Prostate gland (tissue), 2 donors: ENCODE results near the gene KRT85. TPM values are rescaled to one million over a fixed set of nuclear protein-coding genes. Genes with fewer than 3 reads are reported as not detected.

Experiments used
- DNase-seq: peaks from one replicate; pipeline ENCODE4 v3.0.0-alpha.2; 2019; ENCODE audit warnings: low spot score
- H3K27ac ChIP-seq, 2 donors: fragments of 200-600 bp; sonication (generic); 2 replicates each; pipeline ENCODE4 v1.5.1; 2017 to 2019
- H3K27me3 ChIP-seq: fragments of 200-600 bp; sonication (generic); replicated peaks from 2 replicates; pipeline ENCODE4 v1.5.1; 2019; ENCODE audit not compliant: insufficient read depth
- H3K36me3 ChIP-seq, 2 donors: fragments of 200-600 bp; sonication (generic); 1 replicate in 1 of 2; 2 replicates in 1 of 2; pipeline versions ENCODE4 v1.5.1 to v1.8.1; 2017 to 2019
- H3K4me1 ChIP-seq: fragments of 200-600 bp; sonication (generic); replicated peaks from 2 replicates; pipeline ENCODE4 v1.5.1; 2019
- H3K4me3 ChIP-seq, 2 donors: fragments of 200-600 bp; sonication (generic); 2 replicates each; pipeline ENCODE4 v1.5.1; 2017 to 2019
- H3K9me3 ChIP-seq: fragments of 200-600 bp; sonication (generic); 2 replicates; pipeline ENCODE4 v1.5.1; 2017
- POLR2A ChIP-seq: fragments of 450-650 bp; IDR thresholded peaks from one replicate; pipeline ENCODE4 v1.6.1; 2016; ENCODE audit warnings: antibody characterized with exemption, mild to moderate bottlenecking
- POLR2AphosphoS5 ChIP-seq: sonication (generic); formaldehyde crosslinking; IDR thresholded peaks from one replicate; pipeline ENCODE4 v1.6.1; 2017; ENCODE audit warnings: antibody characterized with exemption
- WGBS: methylation state at CpG from one replicate; pipeline ENCODE4 v1.1.5; 2018; 5-methylcytosine and 5-hydroxymethylcytosine counted together
- intact Hi-C: fragments of 100-400 bp; cut with DNase I; formaldehyde crosslinking; loops from one replicate; pipeline ENCODE4 v1.14.2; 2022
- total RNA-seq, 2 donors: library from RNA; depleted of rRNA; stranded (reverse); fragments of >200 nt; gene quantifications; one replicate each; pipeline ENCODE4 v1.1.0, GENCODE V29; 2016
- TF ChIP-seq, protein P1 (sequence below), 4 experiments: fragments of 200-600 bp in 2 of 4; fragments of 450-650 bp in 2 of 4; sonication (generic) in 2 of 4; IDR thresholded peaks; 1 replicate in 3 of 4; 2 replicates in 1 of 4; pipeline ENCODE4 v1.5.1; 2016 to 2019; ENCODE audit warnings: antibody characterized with exemption in 4 of 4, mild to moderate bottlenecking in 2 of 4, moderate library complexity in 2 of 4

The KRT85 gene
- total RNA-seq, 2 donors from 2014 or later, result not detected

DNA sequence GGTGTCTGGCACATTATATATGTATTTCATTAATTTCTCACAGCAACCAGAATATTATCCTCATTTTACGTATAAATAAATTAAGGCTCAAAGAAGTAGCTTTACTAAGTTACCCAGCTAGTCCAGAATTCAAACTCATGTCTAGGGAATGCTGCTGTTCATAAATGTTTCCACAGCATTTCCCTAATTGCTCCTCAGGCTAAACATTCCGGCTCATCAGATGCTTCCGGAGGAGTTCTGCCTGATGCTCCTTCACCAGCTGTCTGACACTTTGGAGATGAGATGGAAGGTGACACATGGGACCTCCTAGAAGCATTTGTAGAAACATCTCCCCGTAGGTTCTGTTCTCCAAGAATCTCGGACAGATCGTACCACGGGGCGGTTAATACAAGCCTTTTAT, 12.1 kb downstream of the KRT85 start:
- Histone ChIP-seq H3K27ac (no peak overlapping the region), H3K27me3 (no peaks in the 10 kb centered on the region), H3K4me1 (peaks cover 4% of the 10 kb centered on the region), H3K36me3 (no peaks in the 10 kb centered on the region), H3K9me3 (no peaks in the 10 kb centered on the region), H3K4me3 (no peak overlapping the region)
- 94% methylated on average over 8 of the region's 8 CpGs for WGBS
- intact Hi-C loops, result no loop called here
- DNase-seq, result no peak
- TF ChIP-seq POLR2A (no peak), POLR2AphosphoS5 (no peak)
- TF ChIP-seq, protein P1, sequence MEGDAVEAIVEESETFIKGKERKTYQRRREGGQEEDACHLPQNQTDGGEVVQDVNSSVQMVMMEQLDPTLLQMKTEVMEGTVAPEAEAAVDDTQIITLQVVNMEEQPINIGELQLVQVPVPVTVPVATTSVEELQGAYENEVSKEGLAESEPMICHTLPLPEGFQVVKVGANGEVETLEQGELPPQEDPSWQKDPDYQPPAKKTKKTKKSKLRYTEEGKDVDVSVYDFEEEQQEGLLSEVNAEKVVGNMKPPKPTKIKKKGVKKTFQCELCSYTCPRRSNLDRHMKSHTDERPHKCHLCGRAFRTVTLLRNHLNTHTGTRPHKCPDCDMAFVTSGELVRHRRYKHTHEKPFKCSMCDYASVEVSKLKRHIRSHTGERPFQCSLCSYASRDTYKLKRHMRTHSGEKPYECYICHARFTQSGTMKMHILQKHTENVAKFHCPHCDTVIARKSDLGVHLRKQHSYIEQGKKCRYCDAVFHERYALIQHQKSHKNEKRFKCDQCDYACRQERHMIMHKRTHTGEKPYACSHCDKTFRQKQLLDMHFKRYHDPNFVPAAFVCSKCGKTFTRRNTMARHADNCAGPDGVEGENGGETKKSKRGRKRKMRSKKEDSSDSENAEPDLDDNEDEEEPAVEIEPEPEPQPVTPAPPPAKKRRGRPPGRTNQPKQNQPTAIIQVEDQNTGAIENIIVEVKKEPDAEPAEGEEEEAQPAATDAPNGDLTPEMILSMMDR (IDR thresholded peaks at IDR 0.05), result no peak

- intact Hi-C loops, result no loop called here
- Histone ChIP-seq H3K27ac (no peak overlapping the region), H3K4me3 (no peak overlapping the region), H3K4me1 (peaks cover 4% of the 10 kb centered on the region), H3K9me3 (no peaks in the 10 kb centered on the region), H3K36me3 (no peaks in the 10 kb centered on the region), H3K27me3 (no peaks in the 10 kb centered on the region)
- no peak for TF ChIP-seq POLR2A
- no peak for TF ChIP-seq POLR2AphosphoS5
- TF ChIP-seq, protein P1 (IDR thresholded peaks at IDR 0.05), result no peak
- WGBS, result 39% methylated on average over 5 of the region's 5 CpGs
- no peak for DNase-seq
Observed at GRCh38 chr12:52354200-52354599, 13.1 kb downstream of the KRT85 start.

DNA sequence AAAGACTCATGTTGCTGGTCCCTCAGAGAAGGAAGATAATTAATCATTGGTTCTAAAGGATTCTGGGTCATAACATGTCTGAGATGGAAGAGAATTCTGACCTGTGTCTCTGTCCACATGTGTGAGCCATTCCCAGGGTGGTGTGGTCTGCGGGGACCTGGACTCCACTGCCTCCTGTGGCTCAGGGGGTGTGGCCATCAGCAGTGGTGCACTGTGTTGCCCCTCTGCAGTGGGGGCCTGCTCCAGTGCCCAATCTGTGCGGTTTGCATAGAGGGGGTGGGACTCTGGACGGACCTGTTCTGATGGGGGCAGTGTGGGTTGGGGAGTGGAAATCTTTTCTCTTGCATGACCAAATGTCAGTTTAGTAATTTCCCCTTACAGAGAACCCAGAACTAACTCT, 13.5 kb downstream of the KRT85 start:
- Histone ChIP-seq H3K4me3 (no peak overlapping the region), H3K9me3 (no peaks in the 10 kb centered on the region), H3K4me1 (peaks cover 4% of the 10 kb centered on the region), H3K27me3 (no peaks in the 10 kb centered on the region), H3K27ac (no peak overlapping the region), H3K36me3 (no peaks in the 10 kb centered on the region)
- intact Hi-C loops, result no loop called here
- WGBS, result 68% methylated on average over 3 of the region's 3 CpGs
- no peak for DNase-seq
- TF ChIP-seq POLR2A (no peak), POLR2AphosphoS5 (no peak)
- TF ChIP-seq, protein P1 (IDR thresholded peaks at IDR 0.05), result no peak

DNA sequence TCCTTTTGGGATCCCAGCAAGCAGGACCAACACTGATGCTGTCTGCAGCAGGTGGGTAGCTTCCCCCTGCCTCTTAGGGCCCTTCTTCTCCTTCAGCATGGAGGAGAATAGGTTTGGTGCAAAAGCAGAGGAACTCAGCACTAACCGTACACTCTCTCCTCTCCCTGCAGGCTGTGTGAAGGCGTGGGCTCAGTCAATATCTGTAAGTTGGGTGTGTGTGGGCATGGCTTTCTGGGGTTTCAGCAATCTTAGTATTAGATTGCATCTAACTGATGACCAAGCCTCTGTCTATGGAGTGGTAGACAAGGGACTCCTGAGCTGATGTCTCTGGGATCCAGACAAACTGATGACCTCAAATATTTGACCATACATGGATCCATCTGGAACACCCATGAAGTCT, 14.3 kb downstream of the KRT85 start:
- no peak for DNase-seq
- Histone ChIP-seq H3K4me3 (no peak overlapping the region), H3K9me3 (no peaks in the 10 kb centered on the region), H3K4me1 (peaks cover 4% of the 10 kb centered on the region), H3K27ac (no peak overlapping the region), H3K36me3 (no peaks in the 10 kb centered on the region), H3K27me3 (no peaks in the 10 kb centered on the region)
- intact Hi-C loops, result no loop called here
- TF ChIP-seq, protein P1 (IDR thresholded peaks at IDR 0.05), result no peak
- TF ChIP-seq POLR2A (no peak), POLR2AphosphoS5 (no peak)
- 97% methylated on average over 2 of the region's 2 CpGs for WGBS

- intact Hi-C loops, result no loop called here
- TF ChIP-seq POLR2AphosphoS5 (peak; percentile 28), POLR2A (no peak)
- TF ChIP-seq, protein P1 (IDR thresholded peaks at IDR 0.05), result no peak
- Histone ChIP-seq H3K27ac (peak overlapping the region in 1 of 2 donors; percentile 24), H3K4me3 (no peak overlapping the region), H3K9me3 (no peaks in the 10 kb centered on the region), H3K27me3 (no peaks in the 10 kb centered on the region), H3K36me3 (no peaks in the 10 kb centered on the region), H3K4me1 (peaks cover 4% of the 10 kb centered on the region)
- DNase-seq, result peak; percentile 57
- WGBS, result 26% methylated on average over 9 of the region's 9 CpGs
Observed at GRCh38 chr12:52351196-52352059, 15.9 kb downstream of the KRT85 start.
